Immature natural killer cell (primary cell): ENCODE data around the gene AK8. TPM values are rescaled to one million over a fixed set of nuclear protein-coding genes. Genes with fewer than 3 reads are reported as not detected.

Experiments
- DNase-seq, 3 donors: peaks; one replicate each; pipeline ENCODE4 v3.0.0; 2022; ENCODE audit warnings: mixed read lengths in 1 of 3
- H3K27ac Mint-ChIP-seq, 6 donors: one replicate each; pipeline ENCODE4 v1.8.0; 2020; ENCODE audit warnings: mixed read lengths in 6 of 6, mild to moderate bottlenecking in 5 of 6, inconsistent platforms in 4 of 6, moderate library complexity in 3 of 6
- H3K27me3 Mint-ChIP-seq, 3 donors: one replicate each; pipeline ENCODE4 v1.8.0; 2020 to 2021; ENCODE audit warnings: low read depth in 3 of 3, mild to moderate bottlenecking in 3 of 3, mixed read lengths in 3 of 3, moderate library complexity in 3 of 3, inconsistent platforms in 1 of 3
- H3K36me3 Mint-ChIP-seq, 3 donors: one replicate each; pipeline ENCODE4 v1.8.0; 2020; ENCODE audit warnings: mixed read lengths in 3 of 3, inconsistent platforms in 2 of 3, mild to moderate bottlenecking in 2 of 3
- H3K4me1 Mint-ChIP-seq, 2 donors: one replicate each; pipeline ENCODE4 v1.8.0; 2020; ENCODE audit warnings: inconsistent platforms in 2 of 2, mild to moderate bottlenecking in 2 of 2, mixed read lengths in 2 of 2, moderate library complexity in 1 of 2
- H3K4me3 Mint-ChIP-seq, 5 donors: one replicate each; pipeline ENCODE4 v1.8.0; 2020; ENCODE audit warnings: mild to moderate bottlenecking in 5 of 5, mixed read lengths in 5 of 5, inconsistent platforms in 3 of 5, moderate library complexity in 3 of 5
- H3K9me3 Mint-ChIP-seq, 6 donors: one replicate each; pipeline ENCODE4 v1.8.0; 2020; ENCODE audit warnings: mild to moderate bottlenecking in 6 of 6, mixed read lengths in 6 of 6, inconsistent platforms in 4 of 6, moderate library complexity in 3 of 6
- polyA plus RNA-seq, 3 donors: library from polyadenylated mRNA; unstranded; fragments of 300-500 nt; fragmentation: Illumina TruSeq; gene quantifications; one replicate each; pipeline ENCODE4 v1.2.3, GENCODE V29; 2021

The AK8 gene
- polyA plus RNA-seq, 3 donors from 2014 or later = 1.9 to 3.3 TPM; not detected in 1

DNA sequence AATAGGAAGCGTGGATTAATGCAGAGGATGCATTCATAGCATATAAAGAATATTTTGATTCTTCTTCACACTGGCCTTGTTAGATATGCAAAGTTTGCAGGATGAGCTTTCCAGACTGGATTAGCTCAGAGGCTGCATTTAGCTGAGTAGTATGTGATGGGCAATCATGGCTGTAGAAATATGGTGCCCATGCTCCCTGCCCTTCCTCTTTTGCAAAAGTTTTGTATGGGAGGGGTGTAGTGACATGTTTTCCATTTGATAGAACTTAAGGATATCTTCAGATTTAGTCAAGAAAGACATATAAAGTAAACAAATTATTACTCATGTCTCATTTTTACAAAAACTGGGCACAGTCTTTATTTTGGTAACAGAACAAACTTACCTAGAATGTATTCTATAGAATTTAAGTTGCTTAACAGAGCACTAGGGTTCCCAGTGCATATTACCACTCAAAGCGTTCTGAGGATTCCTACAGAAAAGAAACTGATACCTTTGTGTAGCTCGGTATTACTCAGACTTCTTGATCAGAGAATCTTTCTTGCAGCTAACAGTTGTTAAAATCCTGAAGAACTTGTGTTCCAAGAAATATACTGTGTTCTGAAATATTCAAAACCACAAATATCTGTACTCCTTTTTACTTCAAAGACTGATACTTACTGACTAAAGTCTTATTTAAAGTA lies 198.0 kb downstream of the AK8 start:
- H3K4me1 Mint-ChIP-seq = peaks cover 4 to 23% of the 10 kb centered on the region in 2 donors
- no peak for DNase-seq
- H3K36me3 Mint-ChIP-seq = peaks cover 10 to 32% (median 11%) of the 10 kb centered on the region in 3 donors
- H3K4me3 Mint-ChIP-seq = no peak overlapping the region
- H3K9me3 Mint-ChIP-seq = no peaks in the 10 kb centered on the region
- H3K27me3 Mint-ChIP-seq = peaks cover 0 to 1% (median 1%) of the 10 kb centered on the region in 3 donors
- no peak overlapping the region for H3K27ac Mint-ChIP-seq

DNA sequence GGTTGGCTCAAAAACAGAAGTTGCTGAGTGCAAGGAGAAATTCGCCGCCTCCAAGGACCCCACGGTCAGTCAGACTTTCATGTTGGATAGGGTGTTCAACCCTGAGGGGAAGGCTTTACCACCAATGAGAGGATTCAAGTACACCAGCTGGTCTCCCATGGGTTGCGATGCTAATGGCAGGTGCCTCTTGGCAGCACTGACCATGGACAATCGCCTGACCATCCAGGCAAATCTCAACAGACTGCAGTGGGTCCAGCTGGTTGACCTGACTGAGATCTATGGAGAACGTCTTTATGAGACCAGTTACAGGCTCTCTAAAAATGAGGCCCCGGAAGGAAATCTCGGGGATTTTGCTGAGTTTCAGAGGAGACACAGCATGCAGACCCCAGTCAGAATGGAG lies 200.1 kb downstream of the AK8 start:
- H3K27ac Mint-ChIP-seq = no peak overlapping the region
- peaks cover 3 to 21% (median 8%) of the 10 kb centered on the region in 3 donors for H3K36me3 Mint-ChIP-seq
- no peaks in the 10 kb centered on the region for H3K9me3 Mint-ChIP-seq
- no peak overlapping the region for H3K4me3 Mint-ChIP-seq
- no peak for DNase-seq
- H3K27me3 Mint-ChIP-seq = peaks cover 0 to 1% (median 0%) of the 10 kb centered on the region in 3 donors
- H3K4me1 Mint-ChIP-seq = peaks cover 11 to 41% of the 10 kb centered on the region in 2 donors

Other genes starting within 250 kb of the AK8 start
- 1 to 10 TPM; 2.1 to 6.4 (median 4.1) TPM for gene DDX31, start 208.3 kb downstream of the AK8 start, polyA plus RNA-seq
- 1 to 10 TPM; 2.1 to 4.4 (median 3.3) TPM for gene GTF3C4, start 207.8 kb downstream of the AK8 start, polyA plus RNA-seq
- gene SPACA9, start 614 bp upstream of the AK8 start, polyA plus RNA-seq = 1 to 10 TPM; 1.6 to 6.5 (median 2.4) TPM
- 10 to 100 TPM in 1 of 3 donors, 1 to 10 TPM in 2; 2.5 to 11.8 (median 6.8) TPM for gene TSC1, start 66.3 kb upstream of the AK8 start, polyA plus RNA-seq
- gene GFI1B, start 100.4 kb upstream of the AK8 start, polyA plus RNA-seq = 1 to 10 TPM in 2 of 3 donors, not detected in 1; 1.6 to 1.8 TPM
- 10 to 100 TPM; 31.0 to 52.7 (median 41.0) TPM for gene GTF3C5, start 152.7 kb upstream of the AK8 start, polyA plus RNA-seq
- gene CEL, start 183.7 kb upstream of the AK8 start, polyA plus RNA-seq = not detected
- gene RALGDS, start 243.0 kb upstream of the AK8 start, polyA plus RNA-seq = 10 to 100 TPM; 31.2 to 68.8 (median 31.6) TPM